SU-DHL-6 (cell line): ENCODE measurements around the gene MYLK4.

Source experiments
- CTCF ChIP-seq: fragments of 200-600 bp; sonication (generic); IDR thresholded peaks from one replicate; pipeline ENCODE4 v1.5.1; 2017; ENCODE audit warnings: antibody characterized with exemption, mild to moderate bottlenecking, low read length, moderate library complexity; ENCODE audit not compliant: insufficient read depth, poor library complexity, severe bottlenecking
- EZH2phosphoT487 ChIP-seq: fragments of 200-600 bp; sonication (generic), shearing (Covaris generic); conservative IDR thresholded peaks from 2 replicates; pipeline ENCODE4 v1.6.1; 2018; ENCODE audit warnings: mild to moderate bottlenecking, antibody characterized with exemption, low read length, moderate library complexity, mixed read lengths

- TF ChIP-seq CTCF (no peak), EZH2phosphoT487 (no peak)
Measured at GRCh38 chr6:2676048-2676447, 74.7 kb downstream of the MYLK4 start.
